ENCODE results near the gene GADD45B. TPM values are rescaled to one million over a fixed set of nuclear protein-coding genes. Genes with fewer than 3 reads are reported as not detected.
A peak's percentile ranks its signal among the peaks of the same experiment; 100 is the strongest.
"Not testable (repeated sequence)": the region's sequence is repeated elsewhere in the genome, so short reads cannot be mapped to it uniquely, and the experiment has no call there.

Gene GADD45B
- total RNA-seq, 1 experiment from 2014 or later: 56.2 TPM

- in situ Hi-C loops (cut with HindIII; ENCODE audit: low pct_unique_long_range_greater_than_20kb, low sequenced_read_pairs): no loop called here
- H3K27ac ChIP-seq (ENCODE audit: low read length): peak overlapping the region; percentile 85
- POLR2A ChIA-PET: interaction anchor here (0.7 kb wide), 1 partner anchor 330 kb away, joined by 3 read pairs; no protein-coding TSS in a partner anchor
- intact Hi-C loops (cut with micrococcal nuclease; ENCODE audit: unreplicated experiment): no loop called here
- TF ChIP-seq POLR2AphosphoS5 (IDR thresholded peaks at IDR 0.05; ENCODE audit: low read depth, low read length) (no peak), SIN3A (IDR thresholded peaks at IDR 0.05; ENCODE audit: borderline replicate concordance, insufficient read depth, low read depth, low read length) (no peak), TCF7L2 (IDR thresholded peaks at IDR 0.05; ENCODE audit: low read depth, low read length) (no peak)
- TF ChIP-seq, protein P1, sequence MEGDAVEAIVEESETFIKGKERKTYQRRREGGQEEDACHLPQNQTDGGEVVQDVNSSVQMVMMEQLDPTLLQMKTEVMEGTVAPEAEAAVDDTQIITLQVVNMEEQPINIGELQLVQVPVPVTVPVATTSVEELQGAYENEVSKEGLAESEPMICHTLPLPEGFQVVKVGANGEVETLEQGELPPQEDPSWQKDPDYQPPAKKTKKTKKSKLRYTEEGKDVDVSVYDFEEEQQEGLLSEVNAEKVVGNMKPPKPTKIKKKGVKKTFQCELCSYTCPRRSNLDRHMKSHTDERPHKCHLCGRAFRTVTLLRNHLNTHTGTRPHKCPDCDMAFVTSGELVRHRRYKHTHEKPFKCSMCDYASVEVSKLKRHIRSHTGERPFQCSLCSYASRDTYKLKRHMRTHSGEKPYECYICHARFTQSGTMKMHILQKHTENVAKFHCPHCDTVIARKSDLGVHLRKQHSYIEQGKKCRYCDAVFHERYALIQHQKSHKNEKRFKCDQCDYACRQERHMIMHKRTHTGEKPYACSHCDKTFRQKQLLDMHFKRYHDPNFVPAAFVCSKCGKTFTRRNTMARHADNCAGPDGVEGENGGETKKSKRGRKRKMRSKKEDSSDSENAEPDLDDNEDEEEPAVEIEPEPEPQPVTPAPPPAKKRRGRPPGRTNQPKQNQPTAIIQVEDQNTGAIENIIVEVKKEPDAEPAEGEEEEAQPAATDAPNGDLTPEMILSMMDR (IDR thresholded peaks at IDR 0.05): no peak
- TF ChIP-seq, protein P2, sequence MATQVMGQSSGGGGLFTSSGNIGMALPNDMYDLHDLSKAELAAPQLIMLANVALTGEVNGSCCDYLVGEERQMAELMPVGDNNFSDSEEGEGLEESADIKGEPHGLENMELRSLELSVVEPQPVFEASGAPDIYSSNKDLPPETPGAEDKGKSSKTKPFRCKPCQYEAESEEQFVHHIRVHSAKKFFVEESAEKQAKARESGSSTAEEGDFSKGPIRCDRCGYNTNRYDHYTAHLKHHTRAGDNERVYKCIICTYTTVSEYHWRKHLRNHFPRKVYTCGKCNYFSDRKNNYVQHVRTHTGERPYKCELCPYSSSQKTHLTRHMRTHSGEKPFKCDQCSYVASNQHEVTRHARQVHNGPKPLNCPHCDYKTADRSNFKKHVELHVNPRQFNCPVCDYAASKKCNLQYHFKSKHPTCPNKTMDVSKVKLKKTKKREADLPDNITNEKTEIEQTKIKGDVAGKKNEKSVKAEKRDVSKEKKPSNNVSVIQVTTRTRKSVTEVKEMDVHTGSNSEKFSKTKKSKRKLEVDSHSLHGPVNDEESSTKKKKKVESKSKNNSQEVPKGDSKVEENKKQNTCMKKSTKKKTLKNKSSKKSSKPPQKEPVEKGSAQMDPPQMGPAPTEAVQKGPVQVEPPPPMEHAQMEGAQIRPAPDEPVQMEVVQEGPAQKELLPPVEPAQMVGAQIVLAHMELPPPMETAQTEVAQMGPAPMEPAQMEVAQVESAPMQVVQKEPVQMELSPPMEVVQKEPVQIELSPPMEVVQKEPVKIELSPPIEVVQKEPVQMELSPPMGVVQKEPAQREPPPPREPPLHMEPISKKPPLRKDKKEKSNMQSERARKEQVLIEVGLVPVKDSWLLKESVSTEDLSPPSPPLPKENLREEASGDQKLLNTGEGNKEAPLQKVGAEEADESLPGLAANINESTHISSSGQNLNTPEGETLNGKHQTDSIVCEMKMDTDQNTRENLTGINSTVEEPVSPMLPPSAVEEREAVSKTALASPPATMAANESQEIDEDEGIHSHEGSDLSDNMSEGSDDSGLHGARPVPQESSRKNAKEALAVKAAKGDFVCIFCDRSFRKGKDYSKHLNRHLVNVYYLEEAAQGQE (IDR thresholded peaks at IDR 0.05; ENCODE audit: insufficient read depth in 1 of 2, low read depth in 2 of 2, low read length in 1 of 2): no peak
- no TSS peak for BruUV-seq (replicated peaks)
- CTCF ChIA-PET: interaction anchor here (0.6 kb wide), 1 partner anchor 136 kb away, joined by 4 read pairs; no protein-coding TSS in a partner anchor
- no peak for ATAC-seq
- 0 out of 4 replicates have a peak overlapping the region, but pooled peaks of 1 of the 2 experiments have one; percentile 1 for H3K4me3 ChIP-seq (ENCODE audit: low read depth in 2 of 2, low read length in 2 of 2)
- no peaks in the 10 kb centered on the region for H3K27me3 ChIP-seq (ENCODE audit: control insufficient read depth, insufficient read depth, low read length)
- H3K9me3 ChIP-seq (ENCODE audit: control insufficient read depth, insufficient read depth, low read depth, low read length): no peaks in the 10 kb centered on the region
- no peak for DNase-seq (ENCODE audit: low read depth, low spot score)
- H3K36me3 ChIP-seq (ENCODE audit: control insufficient read depth, insufficient read depth, low read length): no peaks in the 10 kb centered on the region
- H3K4me1 ChIP-seq (ENCODE audit: control insufficient read depth, insufficient read depth, low read length): peaks cover 35% of the 10 kb centered on the region
Measured at GRCh38 chr19:2492870-2493269, 16.9 kb downstream of the GADD45B start.

- DNase-seq (ENCODE audit: low read depth, low spot score); CTCF ChIA-PET; H3K27me3 ChIP-seq (ENCODE audit: control insufficient read depth, insufficient read depth, low read length); in situ Hi-C loops (cut with HindIII; ENCODE audit: low pct_unique_long_range_greater_than_20kb, low sequenced_read_pairs); H3K36me3 ChIP-seq (ENCODE audit: control insufficient read depth, insufficient read depth, low read length); H3K9me3 ChIP-seq (ENCODE audit: control insufficient read depth, insufficient read depth, low read depth, low read length); intact Hi-C loops (cut with micrococcal nuclease; ENCODE audit: unreplicated experiment); BruUV-seq (replicated peaks): not testable (repeated sequence)
- Histone ChIP-seq H3K27ac (ENCODE audit: low read length) (peak overlapping the region; percentile 85), H3K4me1 (ENCODE audit: control insufficient read depth, insufficient read depth, low read length) (peaks cover 32% of the 10 kb centered on the region), H3K4me3 (ENCODE audit: low read depth in 2 of 2, low read length in 2 of 2) (peak overlapping the region; percentile 58 to 76)
- peak; percentile 14; the same call in 1 of the 2 replicates for ATAC-seq
- POLR2A ChIA-PET: interaction anchor here (0.7 kb wide), 1 partner anchor 329 kb away, joined by 3 read pairs; no protein-coding TSS in a partner anchor
Measured at GRCh38 chr19:2493448-2493847, 17.5 kb downstream of the GADD45B start.

DNA sequence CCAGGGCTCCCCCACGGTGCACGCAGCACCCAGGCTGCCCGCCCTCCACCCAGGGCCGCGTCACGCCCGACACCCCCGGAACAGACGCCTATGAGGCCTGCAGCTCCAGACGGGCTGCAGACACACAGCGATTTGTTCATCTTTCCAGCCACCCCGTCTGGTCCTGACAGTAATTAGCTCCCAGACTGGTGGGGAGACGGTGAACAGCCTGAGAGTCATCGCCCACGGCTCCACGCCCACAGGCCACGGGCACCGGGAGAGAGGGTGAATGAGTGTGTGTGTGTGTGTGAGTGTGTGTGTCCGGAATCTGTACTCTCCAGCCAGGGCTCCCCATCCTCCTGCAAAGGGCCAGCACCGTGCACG, 18.1 kb downstream of the GADD45B start:
- H3K27me3 ChIP-seq (ENCODE audit: control insufficient read depth, insufficient read depth, low read length): no peaks in the 10 kb centered on the region
- no peaks in the 10 kb centered on the region for H3K36me3 ChIP-seq (ENCODE audit: control insufficient read depth, insufficient read depth, low read length)
- CTCF ChIA-PET: no interaction called here
- no peak for DNase-seq (ENCODE audit: low read depth, low spot score)
- H3K4me3 ChIP-seq (ENCODE audit: low read depth in 2 of 2, low read length in 2 of 2): peak overlapping the region; percentile 58 to 76
- peaks cover 30% of the 10 kb centered on the region for H3K4me1 ChIP-seq (ENCODE audit: control insufficient read depth, insufficient read depth, low read length)
- no peaks in the 10 kb centered on the region for H3K9me3 ChIP-seq (ENCODE audit: control insufficient read depth, insufficient read depth, low read depth, low read length)
- in situ Hi-C loops (cut with HindIII; ENCODE audit: low pct_unique_long_range_greater_than_20kb, low sequenced_read_pairs) (no loop called here), intact Hi-C loops (cut with micrococcal nuclease; ENCODE audit: unreplicated experiment) (loop anchor here (2.0 kb wide), 1 partner anchor 45 kb away; no protein-coding TSS in a partner anchor)
- H3K27ac ChIP-seq (ENCODE audit: low read length): peak overlapping the region; percentile 85
- POLR2A ChIA-PET: interaction anchor here (0.5 kb wide), 1 partner anchor 16 kb away, joined by 3 read pairs; no protein-coding TSS in a partner anchor
- BruUV-seq (replicated peaks): no TSS peak
- ATAC-seq: peak; percentile 54
- TF ChIP-seq POLR2AphosphoS5 (IDR thresholded peaks at IDR 0.05; ENCODE audit: low read depth, low read length): no peak
- TF ChIP-seq TCF7L2 (IDR thresholded peaks at IDR 0.05; ENCODE audit: low read depth, low read length): no peak
- TF ChIP-seq, protein P1 (IDR thresholded peaks at IDR 0.05): no peak
- TF ChIP-seq, protein P2 (IDR thresholded peaks at IDR 0.05; ENCODE audit: insufficient read depth in 1 of 2, low read depth in 2 of 2, low read length in 1 of 2): no peak
- TF ChIP-seq SIN3A (IDR thresholded peaks at IDR 0.05; ENCODE audit: borderline replicate concordance, insufficient read depth, low read depth, low read length): no peak

All from Panc1 (cell line).